Stimulated activated CD4-positive, alpha-beta T cell treated with anti-CD3 and anti-CD28 coated beads, Interleukin-1b, Interleukin-23, amount 100 ng/mL, for 4 hours (primary cell): ENCODE results near the gene SPHK2.
"Not testable (repeated sequence)": the region's sequence is repeated elsewhere in the genome, so short reads cannot be mapped to it uniquely, and the experiment has no call there.

Experiments used
- DNase-seq, 2 donors: peaks; one replicate each; pipeline ENCODE4 v3.0.0-alpha.2; 2020; ENCODE audit warnings: low read depth in 2 of 2

SPHK2 gene

DNA sequence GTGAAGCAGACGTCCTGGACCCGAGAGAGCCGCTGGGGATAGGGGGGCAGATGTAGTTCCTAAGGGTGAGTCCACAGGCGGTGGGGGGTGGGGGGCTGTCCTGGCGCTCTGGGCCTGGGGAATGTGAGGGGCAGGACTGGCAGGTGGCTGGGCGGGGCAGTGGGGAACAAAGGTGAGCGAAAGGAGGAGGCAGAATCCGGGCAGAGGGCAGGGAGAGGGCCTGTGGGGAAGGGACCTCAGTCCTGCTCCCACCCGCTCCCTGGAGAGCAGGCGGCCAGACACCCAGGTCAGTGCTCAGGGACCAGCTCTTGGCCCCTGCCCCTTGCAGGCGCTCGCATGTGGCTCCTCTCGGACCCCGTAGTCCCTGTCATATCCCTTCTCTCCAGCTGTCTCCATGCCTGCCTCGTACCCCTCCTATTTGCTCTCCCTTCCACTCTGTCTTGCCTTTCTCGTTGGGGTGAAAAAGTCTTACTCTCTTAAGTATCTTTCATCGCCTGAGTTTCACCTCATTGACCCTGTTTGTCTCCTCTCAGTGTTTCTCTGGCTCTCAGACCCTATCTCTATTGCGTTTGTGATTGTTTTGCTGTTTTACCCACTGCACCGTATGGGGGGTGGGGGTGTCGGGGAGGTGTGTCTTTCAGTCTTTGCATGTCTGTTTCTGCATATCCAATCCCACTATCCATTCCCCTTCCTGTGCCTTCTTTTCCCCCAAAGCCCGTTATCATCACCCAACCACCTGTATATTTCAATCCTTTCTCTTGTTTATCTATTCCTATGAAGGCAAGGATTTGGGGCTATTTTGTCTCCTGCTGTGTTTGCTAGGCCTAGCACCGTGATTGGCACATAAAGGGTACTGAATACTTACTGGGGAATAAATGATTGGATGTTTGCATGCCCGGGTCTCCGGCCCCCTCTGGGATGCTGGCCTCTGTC is 5.8 kb downstream of the SPHK2 start:
- DNase-seq = no peak

DNA sequence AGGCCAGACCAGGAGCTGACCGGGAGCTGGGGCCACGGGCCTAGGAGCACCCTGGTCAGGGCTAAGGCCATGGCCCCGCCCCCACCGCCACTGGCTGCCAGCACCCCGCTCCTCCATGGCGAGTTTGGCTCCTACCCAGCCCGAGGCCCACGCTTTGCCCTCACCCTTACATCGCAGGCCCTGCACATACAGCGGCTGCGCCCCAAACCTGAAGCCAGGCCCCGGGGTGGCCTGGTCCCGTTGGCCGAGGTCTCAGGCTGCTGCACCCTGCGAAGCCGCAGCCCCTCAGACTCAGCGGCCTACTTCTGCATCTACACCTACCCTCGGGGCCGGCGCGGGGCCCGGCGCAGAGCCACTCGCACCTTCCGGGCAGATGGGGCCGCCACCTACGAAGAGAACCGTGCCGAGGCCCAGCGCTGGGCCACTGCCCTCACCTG is 6.6 kb downstream of the SPHK2 start:
- no peak for DNase-seq

DNA sequence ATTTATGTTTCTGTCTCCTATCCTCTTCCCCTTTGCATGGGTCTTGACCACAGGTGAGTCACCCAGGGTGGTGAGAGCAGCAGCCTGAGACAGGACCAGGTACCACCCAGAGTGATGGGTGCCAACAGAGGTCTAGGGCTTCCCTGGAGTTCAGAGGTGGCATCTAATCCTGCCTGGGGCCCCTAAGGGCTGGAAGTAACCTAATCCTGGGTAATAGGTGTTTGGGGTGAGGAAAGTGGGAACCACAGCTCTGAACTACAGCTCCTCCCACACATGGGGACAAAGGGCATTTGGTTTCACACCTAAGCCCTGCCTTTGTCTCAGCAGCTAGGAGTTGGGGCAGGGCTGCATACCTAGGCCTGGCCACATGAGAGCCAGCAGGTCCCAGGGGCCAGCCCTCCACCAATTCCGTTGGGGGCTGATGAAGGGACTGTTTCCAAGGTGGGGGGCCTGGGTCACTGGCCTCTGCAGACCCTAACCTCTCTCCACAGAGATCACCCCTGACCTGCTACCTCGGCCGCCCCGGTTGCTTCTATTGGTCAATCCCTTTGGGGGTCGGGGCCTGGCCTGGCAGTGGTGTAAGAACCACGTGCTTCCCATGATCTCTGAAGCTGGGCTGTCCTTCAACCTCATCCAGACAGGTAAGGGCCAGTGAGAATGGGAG is 8.0 kb downstream of the SPHK2 start:
- no peak for DNase-seq

- no peak for DNase-seq
These were observed 8.6 kb downstream of the SPHK2 start for GRCh38 chr19:48627865-48628314.

GRCh38 chr19:48628486-48629296 is 9.4 kb downstream of the SPHK2 start:
- no peak for DNase-seq

DNA sequence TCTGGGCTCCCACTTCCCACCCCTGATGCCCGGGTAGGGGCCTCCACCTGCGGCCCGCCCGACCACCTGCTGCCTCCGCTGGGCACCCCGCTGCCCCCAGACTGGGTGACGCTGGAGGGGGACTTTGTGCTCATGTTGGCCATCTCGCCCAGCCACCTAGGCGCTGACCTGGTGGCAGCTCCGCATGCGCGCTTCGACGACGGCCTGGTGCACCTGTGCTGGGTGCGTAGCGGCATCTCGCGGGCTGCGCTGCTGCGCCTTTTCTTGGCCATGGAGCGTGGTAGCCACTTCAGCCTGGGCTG is 9.9 kb downstream of the SPHK2 start:
- DNase-seq = no peak

GRCh38 chr19:48629599-48630295 is 10.4 kb downstream of the SPHK2 start:
- no peak for DNase-seq

- DNase-seq = no peak
These were observed 11.2 kb downstream of the SPHK2 start for GRCh38 chr19:48630296-48631063.

GRCh38 chr19:48631225-48631624 is 11.9 kb downstream of the SPHK2 start:
- no peak for DNase-seq

GRCh38 chr19:48632286-48632685 is 13.0 kb downstream of the SPHK2 start:
- DNase-seq = not testable (repeated sequence)

DNA sequence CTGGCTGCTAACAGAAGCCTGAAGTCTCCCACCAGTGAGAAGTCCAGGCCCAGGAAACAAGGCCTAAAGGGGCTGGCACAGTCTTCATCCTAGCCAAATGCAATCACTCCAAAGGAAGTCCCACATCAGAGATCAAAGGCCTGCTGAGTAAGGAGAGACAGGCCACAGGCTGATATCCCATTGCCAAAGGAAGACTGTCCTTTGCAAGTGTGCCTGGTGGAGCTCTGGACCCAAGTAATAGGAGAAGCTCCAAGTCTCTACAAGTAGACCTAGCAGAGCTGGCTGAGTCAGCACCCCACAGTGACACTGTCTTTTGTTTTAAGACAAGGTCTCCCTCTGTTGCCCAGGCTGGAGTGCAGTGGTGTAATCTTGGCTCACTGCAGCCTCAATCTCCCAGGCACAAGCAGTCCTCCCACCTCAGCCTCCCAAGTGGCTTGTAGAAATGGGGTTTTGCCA is 13.4 kb downstream of the SPHK2 start:
- no peak for DNase-seq

- no peak for DNase-seq
These were observed 14.1 kb downstream of the SPHK2 start for GRCh38 chr19:48633148-48634035.

DNA sequence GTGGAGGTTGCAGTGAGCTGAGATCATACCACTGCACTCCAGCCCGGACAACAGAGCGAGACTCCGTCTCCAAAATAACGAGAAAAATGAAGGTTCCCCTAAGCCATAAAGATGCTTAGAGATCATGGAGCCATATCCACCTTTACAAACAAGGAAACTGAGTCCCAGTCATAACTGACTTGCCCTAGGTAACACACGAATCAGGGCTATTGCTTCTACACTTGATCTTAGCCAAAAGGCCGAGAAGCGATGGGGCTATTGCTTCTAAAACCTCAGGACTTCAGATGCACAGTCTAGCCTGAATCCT is 14.7 kb downstream of the SPHK2 start:
- DNase-seq = no peak

GRCh38 chr19:48634424-48635262 is 15.3 kb downstream of the SPHK2 start:
- DNase-seq = peak; percentile 88 to 95

DNA sequence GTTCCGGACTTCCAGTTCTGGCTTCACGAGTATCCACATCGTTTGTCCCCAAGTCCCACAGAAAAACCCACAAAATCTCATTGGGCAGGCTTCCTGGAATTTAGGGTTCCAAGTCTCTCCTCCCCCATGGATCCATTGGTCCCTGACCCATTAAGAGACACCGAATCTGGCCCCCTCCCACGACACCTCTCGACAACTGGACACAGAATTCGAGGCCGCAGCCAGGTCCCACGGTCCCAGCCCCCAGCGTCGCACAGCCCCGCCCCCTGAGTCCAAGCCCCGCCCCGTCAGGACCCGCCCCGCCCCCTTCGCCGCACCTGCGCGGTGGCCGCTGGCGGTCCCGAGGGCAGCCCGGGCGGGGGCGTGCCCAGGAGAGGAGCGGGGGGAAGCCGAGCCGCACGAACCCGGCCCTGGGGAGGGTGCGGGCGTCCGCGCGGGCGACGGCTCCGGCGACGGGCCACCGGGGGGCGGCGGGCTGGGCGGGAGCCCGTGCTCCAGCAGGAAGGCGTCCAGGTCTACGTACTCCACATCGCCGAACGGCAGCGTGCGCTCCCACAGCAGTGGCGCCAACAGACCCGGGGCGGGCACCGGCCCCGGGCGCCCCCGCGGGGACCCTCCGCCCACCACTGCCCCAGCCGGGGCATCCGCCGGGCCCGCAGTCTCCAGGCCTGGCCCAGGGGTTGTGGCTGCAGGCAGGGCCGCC is 16.1 kb downstream of the SPHK2 start:
- peak; percentile 68 to 76 for DNase-seq

GRCh38 chr19:48635966-48636858 is 16.9 kb downstream of the SPHK2 start:
- DNase-seq = no peak

DNA sequence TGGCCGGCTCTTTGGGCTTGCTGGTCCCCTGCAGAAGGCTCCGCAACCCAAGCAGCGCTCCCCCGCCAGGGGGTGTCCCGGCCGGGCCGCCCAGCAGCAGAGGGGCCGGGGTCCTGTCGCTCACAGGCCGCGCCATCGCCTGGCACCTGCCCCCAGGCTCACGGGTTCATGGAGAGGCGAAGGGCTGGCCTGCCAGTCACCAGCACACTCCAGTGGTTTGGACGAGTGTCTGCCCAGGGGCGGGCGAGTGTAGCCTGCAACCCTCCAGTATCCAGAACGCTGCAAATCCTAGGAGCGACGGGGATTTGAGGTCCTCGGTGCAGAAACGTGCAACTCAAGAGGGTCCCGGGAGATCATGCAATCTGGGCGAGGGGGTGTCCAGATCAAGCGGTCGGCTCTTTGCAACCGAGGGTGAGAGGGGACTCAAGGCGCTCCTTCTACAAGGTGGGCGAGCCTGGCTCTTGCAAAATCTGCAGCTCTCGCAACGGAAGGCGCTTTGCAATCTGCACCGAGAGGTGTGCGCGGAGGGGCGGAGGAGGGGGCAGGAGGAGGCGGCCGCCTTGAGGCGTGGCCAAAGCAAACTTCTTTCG is 17.6 kb downstream of the SPHK2 start, which contains the start of gene DBP:
TSS of gene DBP (minus strand) at position 521 of the 590 bp plus-strand sequence. CDS start at position 136, 385 bp downstream.
- no peak for DNase-seq
